HCT116 (cell line): ENCODE results near the gene PEX10.

Experiments
- EGR1 ChIP-seq: IDR thresholded peaks from 2 replicates; pipeline ENCODE4 v1.6.1; 2012; ENCODE audit warnings: low read depth
- EZH2 ChIP-seq: fragments of 200-600 bp; sonication (generic); IDR thresholded peaks from 2 replicates; pipeline ENCODE4 v1.6.1; 2017; ENCODE audit warnings: antibody characterized with exemption, mixed run types
- EZH2phosphoT487 ChIP-seq: fragments of 200-600 bp; IDR thresholded peaks from 2 replicates; pipeline ENCODE4 v1.6.1; 2018; ENCODE audit warnings: antibody characterized with exemption, borderline replicate concordance
- JUND ChIP-seq: IDR thresholded peaks from 2 replicates; pipeline ENCODE4 v1.6.1; 2012
- POLR2A ChIP-seq: IDR thresholded peaks from 2 replicates; pipeline ENCODE4 v1.7.0; 2011; ENCODE audit warnings: borderline replicate concordance; ENCODE audit not compliant: insufficient read depth, insufficient read length; ENCODE audit errors: extremely low read depth
- POLR2AphosphoS5 ChIP-seq: IDR thresholded peaks from 2 replicates; pipeline ENCODE4 v1.6.1; 2011; ENCODE audit warnings: mild to moderate bottlenecking, low read depth, low read length, moderate library complexity
- SIN3A ChIP-seq: IDR thresholded peaks from 2 replicates; pipeline ENCODE4 v1.6.1; 2012; ENCODE audit warnings: low read depth
- SRF ChIP-seq: IDR thresholded peaks from 2 replicates; pipeline ENCODE4 v1.6.1; 2012; ENCODE audit warnings: low read depth
- ZFX ChIP-seq: fragments of 450-650 bp; IDR thresholded peaks from 2 replicates; pipeline ENCODE4 v1.6.1; 2017
- ZNF274 ChIP-seq: fragments of 200-500 bp; sonication (Bioruptor generic); IDR thresholded peaks from 2 replicates; pipeline ENCODE4 v1.6.1; 2014; ENCODE audit warnings: mild to moderate bottlenecking, low read depth, low read length, inconsistent platforms
- TF ChIP-seq, protein P1 (sequence below): IDR thresholded peaks from 2 replicates; pipeline ENCODE4 v1.6.1; 2012
- TF ChIP-seq, protein P2 (sequence below), 3 experiments: fragments of 200-600 bp in 1 of 3; sonication (generic) in 1 of 3; IDR thresholded peaks in 2 of 3; conservative IDR thresholded peaks in 1 of 3; 2 replicates each; pipeline ENCODE4 v1.5.1; 2012 to 2017; ENCODE audit warnings: low read depth in 2 of 3, low read length in 2 of 3, antibody characterized with exemption in 1 of 3, borderline replicate concordance in 1 of 3, control low read depth in 1 of 3, mild to moderate bottlenecking in 1 of 3, mixed read lengths in 1 of 3, mixed run types in 1 of 3, moderate library complexity in 1 of 3; ENCODE audit not compliant: insufficient read depth in 1 of 3
- TF ChIP-seq, protein P3 (sequence below): IDR thresholded peaks from 2 replicates; pipeline ENCODE4 v1.6.1; 2012

DNA sequence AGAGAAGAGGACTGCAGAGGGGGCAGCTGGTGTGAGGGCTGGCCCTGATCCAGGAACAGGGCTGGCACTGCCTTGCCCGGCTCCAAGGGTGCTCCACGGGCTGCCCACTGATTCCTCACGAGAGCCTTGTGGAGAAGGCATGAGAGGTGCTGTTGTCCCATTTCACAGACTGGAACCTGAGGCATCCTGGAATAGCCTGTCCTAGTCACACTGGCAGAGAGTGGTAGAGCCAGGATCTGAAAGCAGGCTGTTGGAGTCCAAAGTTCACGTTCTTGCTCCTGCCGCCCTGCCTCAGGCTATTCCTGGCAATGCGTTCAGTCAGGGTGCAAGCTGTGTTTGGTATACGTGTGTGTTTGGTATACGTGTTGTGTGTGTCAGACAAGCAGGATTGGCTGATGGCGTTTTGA, 18.9 kb downstream of the PEX10 start:
- TF ChIP-seq POLR2A, result no peak
- no peak for TF ChIP-seq ZFX
- TF ChIP-seq, protein P1, sequence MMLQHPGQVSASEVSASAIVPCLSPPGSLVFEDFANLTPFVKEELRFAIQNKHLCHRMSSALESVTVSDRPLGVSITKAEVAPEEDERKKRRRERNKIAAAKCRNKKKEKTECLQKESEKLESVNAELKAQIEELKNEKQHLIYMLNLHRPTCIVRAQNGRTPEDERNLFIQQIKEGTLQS, result no peak
- no peak for TF ChIP-seq EZH2
- TF ChIP-seq EGR1, result no peak
- TF ChIP-seq SRF, result no peak
- no peak for TF ChIP-seq POLR2AphosphoS5
- TF ChIP-seq, protein P2, sequence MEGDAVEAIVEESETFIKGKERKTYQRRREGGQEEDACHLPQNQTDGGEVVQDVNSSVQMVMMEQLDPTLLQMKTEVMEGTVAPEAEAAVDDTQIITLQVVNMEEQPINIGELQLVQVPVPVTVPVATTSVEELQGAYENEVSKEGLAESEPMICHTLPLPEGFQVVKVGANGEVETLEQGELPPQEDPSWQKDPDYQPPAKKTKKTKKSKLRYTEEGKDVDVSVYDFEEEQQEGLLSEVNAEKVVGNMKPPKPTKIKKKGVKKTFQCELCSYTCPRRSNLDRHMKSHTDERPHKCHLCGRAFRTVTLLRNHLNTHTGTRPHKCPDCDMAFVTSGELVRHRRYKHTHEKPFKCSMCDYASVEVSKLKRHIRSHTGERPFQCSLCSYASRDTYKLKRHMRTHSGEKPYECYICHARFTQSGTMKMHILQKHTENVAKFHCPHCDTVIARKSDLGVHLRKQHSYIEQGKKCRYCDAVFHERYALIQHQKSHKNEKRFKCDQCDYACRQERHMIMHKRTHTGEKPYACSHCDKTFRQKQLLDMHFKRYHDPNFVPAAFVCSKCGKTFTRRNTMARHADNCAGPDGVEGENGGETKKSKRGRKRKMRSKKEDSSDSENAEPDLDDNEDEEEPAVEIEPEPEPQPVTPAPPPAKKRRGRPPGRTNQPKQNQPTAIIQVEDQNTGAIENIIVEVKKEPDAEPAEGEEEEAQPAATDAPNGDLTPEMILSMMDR (IDR thresholded peaks at IDR 0.05 in 2 of 3, conservative IDR thresholded peaks at IDR 0.05 in 1 of 3; ENCODE audit: borderline replicate concordance in 1 of 3, insufficient read depth in 1 of 3, low read depth in 2 of 3, low read length in 2 of 3), result no peak
- TF ChIP-seq JUND, result no peak
- TF ChIP-seq, protein P3, sequence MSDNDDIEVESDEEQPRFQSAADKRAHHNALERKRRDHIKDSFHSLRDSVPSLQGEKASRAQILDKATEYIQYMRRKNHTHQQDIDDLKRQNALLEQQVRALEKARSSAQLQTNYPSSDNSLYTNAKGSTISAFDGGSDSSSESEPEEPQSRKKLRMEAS, result no peak
- TF ChIP-seq SIN3A, result no peak
- no peak for TF ChIP-seq EZH2phosphoT487
- no peak for TF ChIP-seq ZNF274
